ENCODE measurements around the gene ZBTB16. TPM values are rescaled to one million over a fixed set of nuclear protein-coding genes. Genes with fewer than 3 reads are reported as not detected.

Gene ZBTB16
- total RNA-seq, 3 donors from 2014 or later: 4.9 to 82.1 (median 48.8) TPM

GRCh38 chr11:114108501-114109205, 49.1 kb downstream of the ZBTB16 start:
- DNase-seq: no peak

DNA sequence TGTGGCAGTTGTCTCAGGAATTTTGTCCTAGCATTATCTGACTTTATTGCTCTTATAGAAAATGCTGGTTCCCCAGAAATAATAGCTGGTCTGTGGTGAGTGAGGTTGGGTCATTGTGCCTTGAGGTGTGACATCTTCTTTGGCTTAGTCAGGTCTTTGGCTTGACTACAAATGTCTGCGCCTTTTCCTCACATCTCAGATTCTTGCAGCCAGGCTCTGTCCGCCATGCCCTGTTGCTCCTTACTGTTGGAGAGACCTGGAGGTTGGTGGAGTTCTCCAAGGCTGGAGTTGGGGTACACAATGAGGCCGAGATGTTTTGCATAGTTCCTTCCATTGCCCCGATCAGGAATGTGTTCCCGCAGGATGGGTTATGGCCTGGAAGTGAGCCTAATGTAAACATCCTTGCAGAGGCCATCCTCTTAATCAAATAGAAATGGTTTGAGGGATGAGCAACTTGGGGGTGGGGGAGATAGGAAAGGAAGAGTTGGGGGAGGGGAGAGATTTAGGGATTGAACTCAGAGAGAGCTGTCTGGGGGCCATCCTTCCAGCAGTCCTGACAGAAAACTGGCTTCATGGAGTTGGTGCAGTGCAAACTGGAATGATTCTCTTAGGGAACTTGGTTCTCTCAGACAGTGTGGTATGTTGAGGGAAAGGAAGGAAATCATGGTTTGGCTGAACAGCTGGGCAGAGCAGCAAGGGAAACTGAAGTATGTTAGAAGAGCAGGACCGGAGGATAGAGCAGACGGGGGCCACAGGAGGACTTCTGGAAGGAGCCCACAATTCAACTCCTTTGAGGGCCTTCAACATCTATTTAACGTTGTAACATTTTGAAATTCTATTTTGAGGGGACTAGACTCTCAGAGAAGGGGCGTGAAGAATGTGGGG, 49.9 kb downstream of the ZBTB16 start:
- Histone ChIP-seq H3K4me1 (ENCODE audit: low read depth) (peaks cover 5% of the 10 kb centered on the region), H3K9me3 (no peaks in the 10 kb centered on the region), H3K4me3 (no peak overlapping the region), H3K36me3 (ENCODE audit: low read depth) (no peaks in the 10 kb centered on the region)
- intact Hi-C loops (cut with DNase I, micrococcal nuclease): no loop called here
- ATAC-seq (no peak), DNase-seq (no peak)
- TF ChIP-seq CTCF (IDR thresholded peaks at IDR 0.05): no peak

More at GRCh38 chr11:114108501-114109205, 49.1 kb downstream of the ZBTB16 start:
- no peak overlapping the region for H3K4me3 ChIP-seq
- H3K4me1 ChIP-seq (ENCODE audit: low read depth): peaks cover 5% of the 10 kb centered on the region
- no peaks in the 10 kb centered on the region for H3K36me3 ChIP-seq (ENCODE audit: low read depth)
- intact Hi-C loops (cut with DNase I, micrococcal nuclease): no loop called here
- no peak for ATAC-seq
- TF ChIP-seq CTCF (IDR thresholded peaks at IDR 0.05): no peak
- H3K9me3 ChIP-seq: no peaks in the 10 kb centered on the region

GRCh38 chr11:114110123-114110522, 50.6 kb downstream of the ZBTB16 start:
- ATAC-seq: no peak

GRCh38 chr11:114110952-114111947, 51.7 kb downstream of the ZBTB16 start:
- TF ChIP-seq CTCF (IDR thresholded peaks at IDR 0.05): no peak
- H3K4me3 ChIP-seq: no peak overlapping the region
- no peak for DNase-seq
- intact Hi-C loops (cut with DNase I, micrococcal nuclease): no loop called here
- peaks cover 7% of the 10 kb centered on the region for H3K4me1 ChIP-seq (ENCODE audit: low read depth)
- no peaks in the 10 kb centered on the region for H3K9me3 ChIP-seq
- ATAC-seq: no peak
- H3K36me3 ChIP-seq (ENCODE audit: low read depth): no peaks in the 10 kb centered on the region

More at GRCh38 chr11:114110123-114110522, 50.6 kb downstream of the ZBTB16 start:
- Histone ChIP-seq H3K36me3 (ENCODE audit: low read depth) (no peaks in the 10 kb centered on the region), H3K9me3 (no peaks in the 10 kb centered on the region), H3K4me3 (no peak overlapping the region), H3K4me1 (ENCODE audit: low read depth) (peaks cover 5% of the 10 kb centered on the region)
- no peak for TF ChIP-seq CTCF (IDR thresholded peaks at IDR 0.05)
- no peak for DNase-seq
- intact Hi-C loops (cut with DNase I, micrococcal nuclease): no loop called here

- DNase-seq (no peak), ATAC-seq (no peak)
- Histone ChIP-seq H3K9me3 (no peaks in the 10 kb centered on the region), H3K4me1 (ENCODE audit: low read depth) (peaks cover 17% of the 10 kb centered on the region), H3K4me3 (no peak overlapping the region), H3K36me3 (ENCODE audit: low read depth) (no peaks in the 10 kb centered on the region)
- TF ChIP-seq CTCF (IDR thresholded peaks at IDR 0.05): no peak
- intact Hi-C loops (cut with DNase I, micrococcal nuclease): no loop called here
Measured at GRCh38 chr11:114115451-114115928, 56.0 kb downstream of the ZBTB16 start.

All from mucosa of descending colon (tissue), 3 donors.